Measurements from ENCODE around the gene IQGAP2. TPM values are rescaled to one million over a fixed set of nuclear protein-coding genes. Genes with fewer than 3 reads are reported as not detected.

The IQGAP2 gene
- total RNA-seq, 2 experiments from 2014 or later: 37.7 to 39.1 TPM

GRCh38 chr5:76582230-76583162, 179.4 kb downstream of the IQGAP2 start:
- peak; percentile 81 for ATAC-seq
- H3K4me1 Mint-ChIP-seq (ENCODE audit: low read depth): peaks cover 19% of the 10 kb centered on the region
- peak; percentile 17 for DNase-seq
- POLR2A ChIA-PET: interaction anchor here (1.3 kb wide), 1 partner anchor 179 kb away, joined by 5 read pairs; the partner anchor contains the start of gene IQGAP2
- no peak overlapping the region for H3K4me3 Mint-ChIP-seq
- TF ChIP-seq CTCF (IDR thresholded peaks at IDR 0.05): no peak
- H3K27ac Mint-ChIP-seq: peak overlapping the region; percentile 17
- no peaks in the 10 kb centered on the region for H3K36me3 Mint-ChIP-seq (ENCODE audit: low read depth)
- no peaks in the 10 kb centered on the region for H3K27me3 Mint-ChIP-seq
- intact Hi-C loops (cut with micrococcal nuclease): no loop called here
- CTCF ChIA-PET: interaction anchor here (0.6 to 4.3 kb wide), 28 partner anchors 8 to 407 kb away, joined by 3 to 47 read pairs (median 4); partner anchors contain the start of gene IQGAP2
- no peaks in the 10 kb centered on the region for H3K9me3 Mint-ChIP-seq

- H3K27me3 Mint-ChIP-seq: no peaks in the 10 kb centered on the region
- DNase-seq: no peak
- no peak overlapping the region for H3K27ac Mint-ChIP-seq
- peaks cover 19% of the 10 kb centered on the region for H3K4me1 Mint-ChIP-seq (ENCODE audit: low read depth)
- ChIA-PET CTCF (interaction anchor here (0.6 to 4.3 kb wide), 29 partner anchors 9 to 506 kb away, joined by 3 to 47 read pairs (median 3); partner anchors contain the start of gene IQGAP2), POLR2A (interaction anchor here (0.7 to 1.3 kb wide), 3 partner anchors 39 to 180 kb away, joined by 3 to 5 read pairs (median 3); partner anchors contain the start of gene IQGAP2)
- H3K36me3 Mint-ChIP-seq (ENCODE audit: low read depth): no peaks in the 10 kb centered on the region
- no peak overlapping the region for H3K4me3 Mint-ChIP-seq
- ATAC-seq: no peak
- TF ChIP-seq CTCF (IDR thresholded peaks at IDR 0.05): peak; percentile 57
- no peaks in the 10 kb centered on the region for H3K9me3 Mint-ChIP-seq
- intact Hi-C loops (cut with micrococcal nuclease): no loop called here
Observed at GRCh38 chr5:76583163-76584047, 180.3 kb downstream of the IQGAP2 start.

GRCh38 chr5:76585783-76586217, 182.7 kb downstream of the IQGAP2 start:
- CTCF ChIA-PET: no interaction called here
- no peaks in the 10 kb centered on the region for H3K36me3 Mint-ChIP-seq (ENCODE audit: low read depth)
- peaks cover 19% of the 10 kb centered on the region for H3K4me1 Mint-ChIP-seq (ENCODE audit: low read depth)
- ATAC-seq (no peak), DNase-seq (no peak)
- no peaks in the 10 kb centered on the region for H3K9me3 Mint-ChIP-seq
- H3K27ac Mint-ChIP-seq: no peak overlapping the region
- H3K4me3 Mint-ChIP-seq: no peak overlapping the region
- no peak for TF ChIP-seq CTCF (IDR thresholded peaks at IDR 0.05)
- POLR2A ChIA-PET: no interaction called here
- H3K27me3 Mint-ChIP-seq: no peaks in the 10 kb centered on the region
- intact Hi-C loops (cut with micrococcal nuclease): no loop called here

- no peak for TF ChIP-seq CTCF (IDR thresholded peaks at IDR 0.05)
- no peak overlapping the region for H3K27ac Mint-ChIP-seq
- peaks cover 1% of the 10 kb centered on the region for H3K36me3 Mint-ChIP-seq (ENCODE audit: low read depth)
- no peak for ATAC-seq
- CTCF ChIA-PET: interaction anchor here (0.6 to 1.1 kb wide), 2 partner anchors 10 to 183 kb away, joined by 3 to 4 read pairs; partner anchors contain the start of gene IQGAP2
- no peak for DNase-seq
- POLR2A ChIA-PET: no interaction called here
- no peak overlapping the region for H3K4me3 Mint-ChIP-seq
- H3K4me1 Mint-ChIP-seq (ENCODE audit: low read depth): peaks cover 17% of the 10 kb centered on the region
- intact Hi-C loops (cut with micrococcal nuclease): no loop called here
- H3K27me3 Mint-ChIP-seq: no peaks in the 10 kb centered on the region
- no peaks in the 10 kb centered on the region for H3K9me3 Mint-ChIP-seq
Observed at GRCh38 chr5:76586531-76586930, 183.4 kb downstream of the IQGAP2 start.
